Left ventricle myocardium inferior (tissue), 1 donor: ENCODE data around the gene DEFB131A. TPM values are rescaled to one million over a fixed set of nuclear protein-coding genes. Genes with fewer than 3 reads are reported as not detected.
"Not testable (repeated sequence)": the region's sequence is repeated elsewhere in the genome, so short reads cannot be mapped to it uniquely, and the experiment has no call there.

Experiments
- DNase-seq: peaks from one replicate; pipeline ENCODE4 v3.0.0-alpha.2; 2020
- H3K27ac ChIP-seq: fragments of 200-600 bp; replicated peaks from 2 replicates; pipeline ENCODE4 v1.8.0; 2021
- H3K27me3 ChIP-seq: fragments of 200-600 bp; 2 replicates; pipeline ENCODE4 v1.8.0; 2021; ENCODE audit warnings: low read depth
- H3K36me3 ChIP-seq: fragments of 200-600 bp; 2 replicates; pipeline ENCODE4 v1.8.0; 2021
- H3K4me1 ChIP-seq: fragments of 200-600 bp; 2 replicates; pipeline ENCODE4 v1.8.0; 2021
- H3K4me3 ChIP-seq: fragments of 200-600 bp; 2 replicates; pipeline ENCODE4 v1.8.0; 2021; ENCODE audit warnings: mild to moderate bottlenecking, moderate library complexity
- H3K9me3 ChIP-seq: fragments of 200-600 bp; replicated peaks from 2 replicates; pipeline ENCODE4 v1.8.0; 2021
- intact Hi-C: fragments of 100-400 bp; cut with micrococcal nuclease; formaldehyde crosslinking; loops from one replicate; pipeline ENCODE4 v1.11.0; 2022
- total RNA-seq: library from RNA; stranded (reverse); fragmentation: NEBNext Ultra II Directional; extraction: Animal tissue kit (Norgen Biotek cat#: 25700); gene quantifications from one replicate; pipeline ENCODE4 v1.2.1, GENCODE V29; 2021
- donor health status: DM: no; HTN: yes; CAD: no; lungs with severe emphysema.

DEFB131A gene
- total RNA-seq, 1 donor from 2014 or later, result not detected

GRCh38 chr4:9498468-9499040, 54.3 kb downstream of the DEFB131A start:
- H3K27ac ChIP-seq, H3K4me1 ChIP-seq, DNase-seq, H3K9me3 ChIP-seq, intact Hi-C loops, H3K4me3 ChIP-seq, H3K36me3 ChIP-seq: not testable (repeated sequence)
- peaks cover 59% of the 10 kb centered on the region for H3K27me3 ChIP-seq

GRCh38 chr4:9499974-9500487, 55.8 kb downstream of the DEFB131A start:
- DNase-seq, H3K27ac ChIP-seq, H3K9me3 ChIP-seq, H3K4me3 ChIP-seq, H3K4me1 ChIP-seq, intact Hi-C loops, H3K36me3 ChIP-seq: not testable (repeated sequence)
- peaks cover 46% of the 10 kb centered on the region for H3K27me3 ChIP-seq

Other genes with a start within 250 kb of the DEFB131A start
- gene USP17L10, start 233.8 kb upstream of the DEFB131A start, total RNA-seq, result not detected
- not detected for gene USP17L11, start 229.0 kb upstream of the DEFB131A start, total RNA-seq
- not detected for gene USP17L12, start 224.3 kb upstream of the DEFB131A start, total RNA-seq
- gene USP17L13, start 219.5 kb upstream of the DEFB131A start, total RNA-seq, result not detected
- not detected for gene USP17L15, start 210.0 kb upstream of the DEFB131A start, total RNA-seq
- not detected for gene USP17L17, start 200.5 kb upstream of the DEFB131A start, total RNA-seq
- gene USP17L18, start 195.8 kb upstream of the DEFB131A start, total RNA-seq, result not detected
- not detected for gene USP17L19, start 191.0 kb upstream of the DEFB131A start, total RNA-seq
- gene USP17L20, start 186.3 kb upstream of the DEFB131A start, total RNA-seq, result not detected
- gene USP17L21, start 181.5 kb upstream of the DEFB131A start, total RNA-seq, result not detected
- gene USP17L22, start 176.8 kb upstream of the DEFB131A start, total RNA-seq, result not detected
- gene USP17L24, start 119.2 kb upstream of the DEFB131A start, total RNA-seq, result not detected
- not detected for gene USP17L25, start 114.5 kb upstream of the DEFB131A start, total RNA-seq
- not detected for gene USP17L26, start 109.8 kb upstream of the DEFB131A start, total RNA-seq
- gene USP17L5, start 105.0 kb upstream of the DEFB131A start, total RNA-seq, result not detected
- gene USP17L27, start 100.3 kb upstream of the DEFB131A start, total RNA-seq, result not detected
- gene USP17L28, start 95.5 kb upstream of the DEFB131A start, total RNA-seq, result not detected
- gene USP17L29, start 90.8 kb upstream of the DEFB131A start, total RNA-seq, result not detected
- not detected for gene USP17L30, start 81.3 kb upstream of the DEFB131A start, total RNA-seq